Thoracic aorta (tissue), 2 donors: ENCODE results near the gene NRG2. TPM values are rescaled to one million over a fixed set of nuclear protein-coding genes. Genes with fewer than 3 reads are reported as not detected.

Experiments used
- ATAC-seq: fragments of 150-250 bp; one replicate; pipeline ENCODE4 v1.8.0; 2017; ENCODE audit warnings: low read depth; ENCODE audit not compliant: insufficient number of reproducible peaks, low FRiP score
- DNase-seq: peaks from one replicate; pipeline ENCODE4 v3.0.0-alpha.2; 2020; ENCODE audit warnings: low spot score
- H3K27ac ChIP-seq, 2 donors: fragments of 200-600 bp; sonication (generic); 1 replicate in 1 of 2; 2 replicates in 1 of 2; pipeline ENCODE4 v1.5.1; 2016; ENCODE audit warnings: mild to moderate bottlenecking in 2 of 2, moderate library complexity in 2 of 2
- H3K27me3 ChIP-seq: fragments of 200-600 bp; sonication (generic); replicated peaks from 2 replicates; pipeline ENCODE4 v1.6.0; 2016; ENCODE audit warnings: mild to moderate bottlenecking; ENCODE audit not compliant: insufficient read depth
- H3K36me3 ChIP-seq: fragments of 200-600 bp; sonication (generic); one replicate; pipeline ENCODE4 v1.5.1; 2016
- H3K4me1 ChIP-seq, 2 donors: fragments of 200-600 bp; sonication (generic); 1 replicate in 1 of 2; 2 replicates in 1 of 2; pipeline versions ENCODE4 v1.5.1 to v1.6.0; 2016; ENCODE audit warnings: low read depth in 2 of 2, mild to moderate bottlenecking in 1 of 2; ENCODE audit not compliant: control insufficient read depth in 1 of 2
- H3K4me3 ChIP-seq: fragments of 200-600 bp; sonication (generic); 2 replicates; pipeline ENCODE4 v1.5.1; 2016; ENCODE audit warnings: mild to moderate bottlenecking
- H3K9me3 ChIP-seq: fragments of 200-600 bp; sonication (generic); 2 replicates; pipeline ENCODE4 v1.5.1; 2016
- CTCF ChIP-seq: fragments of 200-600 bp; sonication (generic); IDR thresholded peaks from one replicate; pipeline ENCODE4 v1.5.1; 2019; ENCODE audit warnings: antibody characterized with exemption
- total RNA-seq, 2 donors: library from RNA; depleted of rRNA; stranded (reverse); fragments of >200 nt; gene quantifications; one replicate each; pipeline versions ENCODE4 v1.1.0 to v1.2.3, GENCODE V29; 2016

NRG2 gene
- total RNA-seq, 2 donors from 2014 or later, result 2.3 to 6.9 TPM

- no peak for ATAC-seq
- Histone ChIP-seq H3K4me3 (no peak overlapping the region), H3K9me3 (no peaks in the 10 kb centered on the region), H3K4me1 (no peaks in the 10 kb centered on the region), H3K27ac (peak overlapping the region; percentile 8 to 60), H3K36me3 (no peaks in the 10 kb centered on the region), H3K27me3 (no peaks in the 10 kb centered on the region)
- no peak for DNase-seq
- TF ChIP-seq CTCF, result no peak
Observed at GRCh38 chr5:139849501-139849900, 193.6 kb downstream of the NRG2 start.

- H3K27ac ChIP-seq, result peak overlapping the region; percentile 85 to 86
- no peaks in the 10 kb centered on the region for H3K9me3 ChIP-seq
- TF ChIP-seq CTCF, result no peak
- no peaks in the 10 kb centered on the region for H3K27me3 ChIP-seq
- DNase-seq (no peak), ATAC-seq (no peak)
- H3K36me3 ChIP-seq, result no peaks in the 10 kb centered on the region
- no peaks in the 10 kb centered on the region for H3K4me1 ChIP-seq
- H3K4me3 ChIP-seq, result peak overlapping the region; percentile 91
Observed at GRCh38 chr5:139848508-139849100, 194.5 kb downstream of the NRG2 start.

- peak overlapping the region; percentile 91 for H3K4me3 ChIP-seq
- H3K27me3 ChIP-seq, result no peaks in the 10 kb centered on the region
- no peaks in the 10 kb centered on the region for H3K9me3 ChIP-seq
- no peaks in the 10 kb centered on the region for H3K4me1 ChIP-seq
- peak overlapping the region; percentile 85 to 86 for H3K27ac ChIP-seq
- no peaks in the 10 kb centered on the region for H3K36me3 ChIP-seq
- DNase-seq (peak; percentile 20), ATAC-seq (peak; percentile 63)
- peak; percentile 26 for TF ChIP-seq CTCF
Observed at GRCh38 chr5:139847790-139848507, 195.2 kb downstream of the NRG2 start.

- TF ChIP-seq CTCF, result no peak
- no peaks in the 10 kb centered on the region for H3K9me3 ChIP-seq
- H3K36me3 ChIP-seq, result no peaks in the 10 kb centered on the region
- no peak for ATAC-seq
- no peak overlapping the region for H3K4me3 ChIP-seq
- no peak for DNase-seq
- H3K27ac ChIP-seq, result no peak overlapping the region
- no peaks in the 10 kb centered on the region for H3K4me1 ChIP-seq
- H3K27me3 ChIP-seq, result no peaks in the 10 kb centered on the region
Observed at GRCh38 chr5:139847091-139847490, 196.0 kb downstream of the NRG2 start.

GRCh38 chr5:139845846-139846681 is 197.0 kb downstream of the NRG2 start:
- no peak for ATAC-seq
- Histone ChIP-seq H3K27me3 (no peaks in the 10 kb centered on the region), H3K27ac (no peak overlapping the region), H3K9me3 (no peaks in the 10 kb centered on the region), H3K4me1 (no peaks in the 10 kb centered on the region), H3K4me3 (no peak overlapping the region), H3K36me3 (no peaks in the 10 kb centered on the region)
- no peak for DNase-seq
- no peak for TF ChIP-seq CTCF
